ENCODE data around the gene ANKRD44.

ANKRD44 gene

DNA sequence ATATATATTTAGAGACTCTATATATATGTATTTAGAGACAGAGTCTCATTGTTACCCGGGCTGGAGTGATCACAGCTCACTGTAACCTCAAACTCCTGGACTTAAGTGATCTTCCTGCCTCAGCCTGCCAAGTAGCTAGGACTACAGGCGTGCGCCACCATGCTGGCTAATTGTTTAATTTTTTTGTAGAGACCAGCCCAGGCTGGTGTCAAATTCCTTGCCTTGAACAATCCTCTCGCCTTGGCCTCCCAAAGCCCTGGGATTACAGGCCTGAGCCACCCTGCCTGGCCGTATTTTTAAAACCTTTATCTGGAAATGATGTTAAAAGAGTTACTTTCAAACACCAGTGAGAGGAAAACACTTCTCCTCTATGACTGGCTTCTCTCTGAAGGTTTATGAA is 353.1 kb downstream of the ANKRD44 start:
- no peak overlapping the region for H3K4ac ChIP-seq (ENCODE audit: low read depth in 1 of 2, low read length in 2 of 2)
- H3K36me3 ChIP-seq (ENCODE audit: control insufficient read depth in 1 of 2, insufficient read depth in 2 of 2, low read depth in 1 of 2, low read length in 2 of 2): no peaks in the 10 kb centered on the region
- no peak overlapping the region for H3K27ac ChIP-seq (ENCODE audit: low read length, poor library complexity, severe bottlenecking)
- no peak overlapping the region for H4K8ac ChIP-seq (ENCODE audit: low read length)
- no peak overlapping the region for H2BK5ac ChIP-seq (ENCODE audit: low read depth, low read length, poor library complexity, severe bottlenecking)
- no peak overlapping the region for H3K4me3 ChIP-seq (ENCODE audit: insufficient read depth in 1 of 2, low read depth in 1 of 2, low read length in 2 of 2)
- no peak overlapping the region for H4K91ac ChIP-seq (ENCODE audit: low read length)
- H3K14ac ChIP-seq (ENCODE audit: low read length in 2 of 2): no peak overlapping the region
- no peak overlapping the region for H3K9ac ChIP-seq (ENCODE audit: low read length)
- no peaks in the 10 kb centered on the region for H3K79me1 ChIP-seq (replicated peaks; ENCODE audit: low read length, poor library complexity, severe bottlenecking)
- no peak overlapping the region for H2BK120ac ChIP-seq (ENCODE audit: low read depth, low read length)
- H2BK15ac ChIP-seq (ENCODE audit: low read depth, poor library complexity, severe bottlenecking): no peak overlapping the region
- DNase-seq: no peak
- no peaks in the 10 kb centered on the region for H3K4me1 ChIP-seq (ENCODE audit: control insufficient read depth, insufficient read depth, low read depth, low read length)
- H3K4me2 ChIP-seq (ENCODE audit: low read length, poor library complexity, severe bottlenecking): no peak overlapping the region
- no peak overlapping the region for H2BK12ac ChIP-seq (ENCODE audit: low read length in 2 of 2)
- H3K23ac ChIP-seq (ENCODE audit: low read length in 2 of 2): no peak overlapping the region
- no peak overlapping the region for H2AK5ac ChIP-seq (ENCODE audit: low read length, severe bottlenecking)
- 94% methylated on average over 5 of the region's 5 CpGs for WGBS
- H3K9me3 ChIP-seq (ENCODE audit: control insufficient read depth, low read length): no peaks in the 10 kb centered on the region
- H2AFZ ChIP-seq (ENCODE audit: low read depth, low read length): no peak overlapping the region
- H3K27me3 ChIP-seq (ENCODE audit: control insufficient read depth in 1 of 2, insufficient read depth in 1 of 2, low read length in 2 of 2): no peaks in the 10 kb centered on the region
- H3K18ac ChIP-seq (ENCODE audit: low read depth in 1 of 2, low read length in 2 of 2): no peak overlapping the region

DNA sequence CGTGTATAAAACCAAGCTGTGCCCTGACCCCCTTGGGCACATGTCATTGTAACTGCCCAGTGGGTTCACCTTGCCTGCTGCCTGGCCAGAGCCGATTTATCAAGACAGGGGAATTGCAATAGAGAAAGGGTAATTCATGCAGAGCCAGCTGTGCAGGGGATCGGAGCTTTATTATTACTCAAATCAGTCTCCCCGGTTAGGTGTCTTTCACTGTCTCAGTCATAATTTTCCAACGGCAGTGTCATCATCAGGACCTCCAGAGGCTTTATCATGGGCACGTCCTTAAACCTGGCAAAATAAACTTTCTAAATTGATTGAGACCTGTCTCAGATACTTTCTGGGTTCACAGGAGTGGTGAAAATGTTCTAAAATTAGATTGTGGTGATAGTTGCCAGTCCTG is 354.5 kb downstream of the ANKRD44 start:
- 85% methylated on average over 6 of the region's 6 CpGs for WGBS
- Histone ChIP-seq H4K91ac (ENCODE audit: low read length) (no peak overlapping the region), H2BK120ac (ENCODE audit: low read depth, low read length) (no peak overlapping the region), H4K8ac (ENCODE audit: low read length) (no peak overlapping the region), H2AFZ (ENCODE audit: low read depth, low read length) (no peak overlapping the region), H3K27me3 (ENCODE audit: control insufficient read depth in 1 of 2, insufficient read depth in 1 of 2, low read length in 2 of 2) (no peaks in the 10 kb centered on the region), H2BK12ac (ENCODE audit: low read length in 2 of 2) (no peak overlapping the region), H3K4me2 (ENCODE audit: low read length, poor library complexity, severe bottlenecking) (no peak overlapping the region), H3K9ac (ENCODE audit: low read length) (no peak overlapping the region), H3K4ac (ENCODE audit: low read depth in 1 of 2, low read length in 2 of 2) (no peak overlapping the region), H3K9me3 (ENCODE audit: control insufficient read depth, low read length) (no peaks in the 10 kb centered on the region), H2BK15ac (ENCODE audit: low read depth, poor library complexity, severe bottlenecking) (no peak overlapping the region), H3K4me1 (ENCODE audit: control insufficient read depth, insufficient read depth, low read depth, low read length) (no peaks in the 10 kb centered on the region), H3K79me1 (replicated peaks; ENCODE audit: low read length, poor library complexity, severe bottlenecking) (no peaks in the 10 kb centered on the region), H3K27ac (ENCODE audit: low read length, poor library complexity, severe bottlenecking) (no peak overlapping the region), H3K36me3 (ENCODE audit: control insufficient read depth in 1 of 2, insufficient read depth in 2 of 2, low read depth in 1 of 2, low read length in 2 of 2) (no peaks in the 10 kb centered on the region), H3K18ac (ENCODE audit: low read depth in 1 of 2, low read length in 2 of 2) (no peak overlapping the region), H3K4me3 (ENCODE audit: insufficient read depth in 1 of 2, low read depth in 1 of 2, low read length in 2 of 2) (no peak overlapping the region), H2AK5ac (ENCODE audit: low read length, severe bottlenecking) (no peak overlapping the region), H2BK5ac (ENCODE audit: low read depth, low read length, poor library complexity, severe bottlenecking) (no peak overlapping the region), H3K23ac (ENCODE audit: low read length in 2 of 2) (no peak overlapping the region), H3K14ac (ENCODE audit: low read length in 2 of 2) (no peak overlapping the region)
- DNase-seq: no peak

GRCh38 chr2:196955036-196955435 is 355.5 kb downstream of the ANKRD44 start:
- H3K4me2 ChIP-seq (ENCODE audit: low read length, poor library complexity, severe bottlenecking): no peak overlapping the region
- no peak overlapping the region for H3K27ac ChIP-seq (ENCODE audit: low read length, poor library complexity, severe bottlenecking)
- H2BK120ac ChIP-seq (ENCODE audit: low read depth, low read length): no peak overlapping the region
- H3K79me1 ChIP-seq (replicated peaks; ENCODE audit: low read length, poor library complexity, severe bottlenecking): no peaks in the 10 kb centered on the region
- H3K9me3 ChIP-seq (ENCODE audit: control insufficient read depth, low read length): no peaks in the 10 kb centered on the region
- no peak overlapping the region for H2AK5ac ChIP-seq (ENCODE audit: low read length, severe bottlenecking)
- no peak overlapping the region for H4K91ac ChIP-seq (ENCODE audit: low read length)
- H2BK15ac ChIP-seq (ENCODE audit: low read depth, poor library complexity, severe bottlenecking): no peak overlapping the region
- H3K4me1 ChIP-seq (ENCODE audit: control insufficient read depth, insufficient read depth, low read depth, low read length): no peaks in the 10 kb centered on the region
- no peaks in the 10 kb centered on the region for H3K36me3 ChIP-seq (ENCODE audit: control insufficient read depth in 1 of 2, insufficient read depth in 2 of 2, low read depth in 1 of 2, low read length in 2 of 2)
- no peak overlapping the region for H3K18ac ChIP-seq (ENCODE audit: low read depth in 1 of 2, low read length in 2 of 2)
- H3K9ac ChIP-seq (ENCODE audit: low read length): no peak overlapping the region
- no peak overlapping the region for H4K8ac ChIP-seq (ENCODE audit: low read length)
- no peak overlapping the region for H3K14ac ChIP-seq (ENCODE audit: low read length in 2 of 2)
- no peak overlapping the region for H2AFZ ChIP-seq (ENCODE audit: low read depth, low read length)
- no peak overlapping the region for H2BK5ac ChIP-seq (ENCODE audit: low read depth, low read length, poor library complexity, severe bottlenecking)
- DNase-seq: no peak
- no peak overlapping the region for H3K23ac ChIP-seq (ENCODE audit: low read length in 2 of 2)
- H3K4me3 ChIP-seq (ENCODE audit: insufficient read depth in 1 of 2, low read depth in 1 of 2, low read length in 2 of 2): no peak overlapping the region
- H3K27me3 ChIP-seq (ENCODE audit: control insufficient read depth in 1 of 2, insufficient read depth in 1 of 2, low read length in 2 of 2): no peaks in the 10 kb centered on the region
- H2BK12ac ChIP-seq (ENCODE audit: low read length in 2 of 2): no peak overlapping the region
- WGBS: 70% methylated on average over 2 of the region's 3 CpGs
- no peak overlapping the region for H3K4ac ChIP-seq (ENCODE audit: low read depth in 1 of 2, low read length in 2 of 2)

DNA sequence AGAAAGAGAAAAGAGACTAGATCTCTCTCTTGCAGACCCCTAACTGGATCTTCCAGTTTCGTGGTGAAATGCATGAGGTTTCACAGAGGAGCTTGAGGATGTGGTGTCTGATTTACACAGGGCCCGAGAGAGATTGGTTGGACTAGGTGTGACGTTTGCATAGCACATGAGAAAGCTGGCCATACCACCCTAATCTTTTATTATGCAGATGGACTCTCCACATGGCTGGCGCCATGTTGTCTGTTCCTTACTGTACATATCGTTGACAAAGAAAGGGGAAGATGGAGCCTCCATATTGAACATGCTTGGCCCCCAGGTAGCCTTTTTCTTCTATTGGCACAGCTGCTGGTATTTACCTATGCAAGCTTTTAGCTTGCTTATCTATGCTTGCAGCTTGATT is 356.6 kb downstream of the ANKRD44 start:
- Histone ChIP-seq H2AK5ac (ENCODE audit: low read length, severe bottlenecking) (no peak overlapping the region), H3K79me1 (replicated peaks; ENCODE audit: low read length, poor library complexity, severe bottlenecking) (no peaks in the 10 kb centered on the region), H3K9me3 (ENCODE audit: control insufficient read depth, low read length) (no peaks in the 10 kb centered on the region), H3K14ac (ENCODE audit: low read length in 2 of 2) (no peak overlapping the region), H3K4me2 (ENCODE audit: low read length, poor library complexity, severe bottlenecking) (no peak overlapping the region), H2AFZ (ENCODE audit: low read depth, low read length) (no peak overlapping the region), H4K91ac (ENCODE audit: low read length) (no peak overlapping the region), H3K9ac (ENCODE audit: low read length) (no peak overlapping the region), H2BK5ac (ENCODE audit: low read depth, low read length, poor library complexity, severe bottlenecking) (no peak overlapping the region), H3K36me3 (ENCODE audit: control insufficient read depth in 1 of 2, insufficient read depth in 2 of 2, low read depth in 1 of 2, low read length in 2 of 2) (no peaks in the 10 kb centered on the region), H2BK15ac (ENCODE audit: low read depth, poor library complexity, severe bottlenecking) (no peak overlapping the region), H3K27me3 (ENCODE audit: control insufficient read depth in 1 of 2, insufficient read depth in 1 of 2, low read length in 2 of 2) (no peaks in the 10 kb centered on the region), H3K27ac (ENCODE audit: low read length, poor library complexity, severe bottlenecking) (no peak overlapping the region), H3K4ac (ENCODE audit: low read depth in 1 of 2, low read length in 2 of 2) (no peak overlapping the region), H2BK12ac (ENCODE audit: low read length in 2 of 2) (no peak overlapping the region), H4K8ac (ENCODE audit: low read length) (no peak overlapping the region), H3K4me1 (ENCODE audit: control insufficient read depth, insufficient read depth, low read depth, low read length) (no peaks in the 10 kb centered on the region), H3K4me3 (ENCODE audit: insufficient read depth in 1 of 2, low read depth in 1 of 2, low read length in 2 of 2) (no peak overlapping the region), H3K18ac (ENCODE audit: low read depth in 1 of 2, low read length in 2 of 2) (no peak overlapping the region), H2BK120ac (ENCODE audit: low read depth, low read length) (no peak overlapping the region), H3K23ac (ENCODE audit: low read length in 2 of 2) (no peak overlapping the region)
- whole genome bisulfite sequencing: 92% methylated on average over 5 of the region's 5 CpGs
- DNase-seq: no peak
